Measurements from ENCODE around the gene LGALS9C. TPM values are rescaled to one million over a fixed set of nuclear protein-coding genes. Genes with fewer than 3 reads are reported as not detected.
"Not testable (repeated sequence)": the region's sequence is repeated elsewhere in the genome, so short reads cannot be mapped to it uniquely, and the experiment has no call there.

LGALS9C gene
- total and polyA plus RNA-seq, 4 donors = not detected

- H3K36me3 ChIP-seq (ENCODE audit: control insufficient read depth, insufficient read depth, low read length); H3K4me1 ChIP-seq (ENCODE audit: control insufficient read depth, insufficient read depth, low read length); H3K9me3 ChIP-seq (ENCODE audit: control insufficient read depth, insufficient read depth, low read length); H3K27ac ChIP-seq (ENCODE audit: low read depth, low read length); H3K27me3 ChIP-seq (ENCODE audit: control insufficient read depth, insufficient read depth, low read length); H3K4me3 ChIP-seq (ENCODE audit: low read depth, low read length); DNase-seq (ENCODE audit: low read depth in 4 of 6, low spot score in 6 of 6): not testable (repeated sequence)
- WGBS (ENCODE audit: insufficient coverage) = 0% methylated on average over 1 of the region's 6 CpGs
Measured at GRCh38 chr17:18497044-18497443, 20.5 kb downstream of the LGALS9C start.

DNA sequence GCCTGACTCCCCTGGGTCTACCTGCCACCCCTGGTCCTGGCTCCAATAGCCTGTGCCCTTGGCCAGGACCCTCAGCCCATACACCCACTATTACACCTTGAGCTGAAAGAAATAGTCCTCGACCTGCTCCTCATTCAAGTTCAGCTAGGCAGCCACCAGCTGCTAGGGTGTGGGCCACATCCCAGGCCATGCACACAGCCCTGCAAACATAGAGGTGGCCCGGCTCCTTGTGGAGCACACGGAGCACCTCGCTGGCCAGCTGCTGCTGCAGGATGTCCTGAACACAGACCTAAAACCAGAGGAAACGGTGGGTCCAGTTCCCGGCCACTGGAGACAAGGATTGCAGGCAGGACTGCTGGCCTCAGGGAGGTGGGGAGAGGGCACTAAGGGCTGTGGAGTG lies 22.5 kb downstream of the LGALS9C start:
- H3K4me3 ChIP-seq (ENCODE audit: low read depth, low read length); H3K36me3 ChIP-seq (ENCODE audit: control insufficient read depth, insufficient read depth, low read length); DNase-seq (ENCODE audit: low read depth in 4 of 6, low spot score in 6 of 6); H3K4me1 ChIP-seq (ENCODE audit: control insufficient read depth, insufficient read depth, low read length); H3K9me3 ChIP-seq (ENCODE audit: control insufficient read depth, insufficient read depth, low read length); H3K27me3 ChIP-seq (ENCODE audit: control insufficient read depth, insufficient read depth, low read length); H3K27ac ChIP-seq (ENCODE audit: low read depth, low read length): not testable (repeated sequence)
- 100% methylated on average over 1 of the region's 6 CpGs for WGBS (ENCODE audit: insufficient coverage)

GRCh38 chr17:18499756-18500155 lies 23.2 kb downstream of the LGALS9C start:
- WGBS (ENCODE audit: insufficient coverage) = 92% methylated on average over 8 of the region's 15 CpGs
- not testable (repeated sequence) for H3K27me3 ChIP-seq (ENCODE audit: control insufficient read depth, insufficient read depth, low read length); H3K4me1 ChIP-seq (ENCODE audit: control insufficient read depth, insufficient read depth, low read length); H3K4me3 ChIP-seq (ENCODE audit: low read depth, low read length); H3K36me3 ChIP-seq (ENCODE audit: control insufficient read depth, insufficient read depth, low read length); H3K27ac ChIP-seq (ENCODE audit: low read depth, low read length); DNase-seq (ENCODE audit: low read depth in 4 of 6, low spot score in 6 of 6); H3K9me3 ChIP-seq (ENCODE audit: control insufficient read depth, insufficient read depth, low read length)

- WGBS (ENCODE audit: insufficient coverage) = no CpG with 5 or more reads among the region's 10 CpGs
- H3K9me3 ChIP-seq (ENCODE audit: control insufficient read depth, insufficient read depth, low read length); H3K27me3 ChIP-seq (ENCODE audit: control insufficient read depth, insufficient read depth, low read length); H3K27ac ChIP-seq (ENCODE audit: low read depth, low read length); H3K4me3 ChIP-seq (ENCODE audit: low read depth, low read length); H3K4me1 ChIP-seq (ENCODE audit: control insufficient read depth, insufficient read depth, low read length); H3K36me3 ChIP-seq (ENCODE audit: control insufficient read depth, insufficient read depth, low read length); DNase-seq (ENCODE audit: low read depth in 4 of 6, low spot score in 6 of 6): not testable (repeated sequence)
Measured at GRCh38 chr17:18500281-18500680, 23.7 kb downstream of the LGALS9C start.

DNA sequence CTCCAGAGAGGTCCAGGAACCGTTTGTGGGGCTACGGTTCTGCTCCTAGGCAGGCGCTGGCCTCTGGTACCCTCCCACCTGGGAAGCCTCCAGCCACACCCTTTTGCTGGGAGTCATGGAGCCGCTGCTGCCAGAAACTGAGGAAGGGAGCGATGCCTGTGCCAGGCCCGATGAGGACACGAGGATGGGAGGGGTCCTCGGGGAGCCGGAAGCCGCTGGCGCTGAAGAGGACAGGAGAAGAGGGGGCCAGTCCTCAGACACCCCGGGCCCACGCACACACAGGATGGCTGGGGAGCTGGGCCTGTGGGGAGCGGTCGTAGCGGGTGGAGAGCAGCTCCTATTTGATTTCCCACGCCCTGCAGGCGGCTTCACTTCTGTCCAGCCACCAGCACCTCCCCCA lies 24.2 kb downstream of the LGALS9C start:
- H3K36me3 ChIP-seq (ENCODE audit: control insufficient read depth, insufficient read depth, low read length); H3K27me3 ChIP-seq (ENCODE audit: control insufficient read depth, insufficient read depth, low read length); H3K4me3 ChIP-seq (ENCODE audit: low read depth, low read length); H3K9me3 ChIP-seq (ENCODE audit: control insufficient read depth, insufficient read depth, low read length); DNase-seq (ENCODE audit: low read depth in 4 of 6, low spot score in 6 of 6); H3K4me1 ChIP-seq (ENCODE audit: control insufficient read depth, insufficient read depth, low read length); H3K27ac ChIP-seq (ENCODE audit: low read depth, low read length): not testable (repeated sequence)
- WGBS (ENCODE audit: insufficient coverage) = no CpG with 5 or more reads among the region's 18 CpGs

- not testable (repeated sequence) for H3K9me3 ChIP-seq (ENCODE audit: control insufficient read depth, insufficient read depth, low read length); H3K27me3 ChIP-seq (ENCODE audit: control insufficient read depth, insufficient read depth, low read length); DNase-seq (ENCODE audit: low read depth in 4 of 6, low spot score in 6 of 6); H3K36me3 ChIP-seq (ENCODE audit: control insufficient read depth, insufficient read depth, low read length); H3K27ac ChIP-seq (ENCODE audit: low read depth, low read length); H3K4me1 ChIP-seq (ENCODE audit: control insufficient read depth, insufficient read depth, low read length); H3K4me3 ChIP-seq (ENCODE audit: low read depth, low read length)
- no CpG with 5 or more reads among the region's 5 CpGs for WGBS (ENCODE audit: insufficient coverage)
Measured at GRCh38 chr17:18503221-18503620, 26.6 kb downstream of the LGALS9C start.

DNA sequence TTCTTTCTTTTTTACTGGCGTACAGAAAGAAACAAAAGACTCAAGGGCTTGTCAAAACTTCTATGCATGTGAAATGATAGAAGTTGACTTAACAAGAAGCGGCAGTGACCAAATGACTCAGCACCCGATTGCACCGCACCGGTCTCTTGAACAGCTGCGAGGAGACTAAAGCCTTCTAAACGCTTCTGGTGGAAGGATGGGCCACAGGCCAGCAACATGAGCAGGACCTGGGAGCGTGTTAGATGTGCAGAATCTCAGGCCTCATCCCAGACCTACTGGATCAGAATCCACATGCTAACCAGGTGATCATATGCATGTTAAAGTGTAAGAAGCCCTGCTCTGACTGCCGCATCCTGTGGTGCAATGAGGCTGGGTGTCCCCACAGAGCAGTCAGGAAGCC lies 31.1 kb downstream of the LGALS9C start:
- not testable (repeated sequence) for H3K36me3 ChIP-seq (ENCODE audit: control insufficient read depth, insufficient read depth, low read length); H3K27me3 ChIP-seq (ENCODE audit: control insufficient read depth, insufficient read depth, low read length); H3K4me3 ChIP-seq (ENCODE audit: low read depth, low read length); DNase-seq (ENCODE audit: low read depth in 4 of 6, low spot score in 6 of 6); H3K9me3 ChIP-seq (ENCODE audit: control insufficient read depth, insufficient read depth, low read length); H3K4me1 ChIP-seq (ENCODE audit: control insufficient read depth, insufficient read depth, low read length); H3K27ac ChIP-seq (ENCODE audit: low read depth, low read length)
- WGBS (ENCODE audit: insufficient coverage) = no CpG with 5 or more reads among the region's 9 CpGs

DNA sequence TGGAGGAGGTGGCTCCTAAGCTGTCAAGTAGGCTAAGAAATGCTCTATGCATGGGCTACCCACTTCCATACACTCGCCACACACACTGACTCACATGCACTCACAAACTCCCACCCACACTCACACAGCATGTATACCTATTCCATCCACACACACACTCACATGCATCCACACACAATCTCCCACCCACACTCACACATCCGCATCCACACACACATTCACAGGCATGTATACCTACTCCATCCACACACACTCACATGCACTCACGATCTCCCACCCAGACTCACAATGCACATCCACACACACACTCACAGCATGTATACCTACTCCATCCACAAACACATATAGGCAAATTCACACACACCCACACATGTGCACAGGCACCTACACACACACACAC lies 32.1 kb downstream of the LGALS9C start:
- H3K27ac ChIP-seq (ENCODE audit: low read depth, low read length); H3K27me3 ChIP-seq (ENCODE audit: control insufficient read depth, insufficient read depth, low read length); DNase-seq (ENCODE audit: low read depth in 4 of 6, low spot score in 6 of 6); H3K9me3 ChIP-seq (ENCODE audit: control insufficient read depth, insufficient read depth, low read length); H3K4me1 ChIP-seq (ENCODE audit: control insufficient read depth, insufficient read depth, low read length); H3K4me3 ChIP-seq (ENCODE audit: low read depth, low read length); H3K36me3 ChIP-seq (ENCODE audit: control insufficient read depth, insufficient read depth, low read length): not testable (repeated sequence)
- 100% methylated on average over 3 of the region's 3 CpGs for WGBS (ENCODE audit: insufficient coverage)

- H3K36me3 ChIP-seq (ENCODE audit: control insufficient read depth, insufficient read depth, low read length); H3K27ac ChIP-seq (ENCODE audit: low read depth, low read length); DNase-seq (ENCODE audit: low read depth in 4 of 6, low spot score in 6 of 6); H3K27me3 ChIP-seq (ENCODE audit: control insufficient read depth, insufficient read depth, low read length); H3K4me1 ChIP-seq (ENCODE audit: control insufficient read depth, insufficient read depth, low read length); H3K4me3 ChIP-seq (ENCODE audit: low read depth, low read length); H3K9me3 ChIP-seq (ENCODE audit: control insufficient read depth, insufficient read depth, low read length): not testable (repeated sequence)
- WGBS (ENCODE audit: insufficient coverage) = no CpG with 5 or more reads among the region's 8 CpGs
Measured at GRCh38 chr17:18521100-18521499, 44.5 kb downstream of the LGALS9C start.

- H3K27ac ChIP-seq (ENCODE audit: low read depth, low read length); H3K36me3 ChIP-seq (ENCODE audit: control insufficient read depth, insufficient read depth, low read length); DNase-seq (ENCODE audit: low read depth in 4 of 6, low spot score in 6 of 6); H3K4me3 ChIP-seq (ENCODE audit: low read depth, low read length); H3K9me3 ChIP-seq (ENCODE audit: control insufficient read depth, insufficient read depth, low read length); H3K27me3 ChIP-seq (ENCODE audit: control insufficient read depth, insufficient read depth, low read length); H3K4me1 ChIP-seq (ENCODE audit: control insufficient read depth, insufficient read depth, low read length): not testable (repeated sequence)
- no CpG with 5 or more reads among the region's 9 CpGs for WGBS (ENCODE audit: insufficient coverage)
Measured at GRCh38 chr17:18525015-18525414, 48.4 kb downstream of the LGALS9C start.
